Motor neuron (in vitro differentiated cells): ENCODE results near the gene FER1L5. TPM values are rescaled to one million over a fixed set of nuclear protein-coding genes. Genes with fewer than 3 reads are reported as not detected.
"Not testable (repeated sequence)": the region's sequence is repeated elsewhere in the genome, so short reads cannot be mapped to it uniquely, and the experiment has no call there.

Experiments used
- ATAC-seq, 8 experiments: fragments of 200-7000 bp; cut with Tn5 transposase; replicated peaks in 6 of 8; 2 replicates each; pipeline ENCODE4 v1.8.0; 2021; ENCODE audit warnings: mild to moderate bottlenecking in 8 of 8, moderate library complexity in 8 of 8
- H3K27ac ChIP-seq, 2 donors: fragments of 250-450 bp; sonication (Bioruptor Pico); 2 replicates each; pipeline ENCODE4 v1.9.0; 2021; ENCODE audit warnings: antibody characterized with exemption in 2 of 2, mild to moderate bottlenecking in 2 of 2, moderate library complexity in 1 of 2
- H3K4me1 ChIP-seq, 2 donors: fragments of 250-450 bp; sonication (Bioruptor Pico); replicated peaks in 1 of 2; 2 replicates each; pipeline ENCODE4 v1.6.1; 2021; ENCODE audit warnings: antibody characterized with exemption in 2 of 2, mild to moderate bottlenecking in 2 of 2, moderate library complexity in 1 of 2
- H3K4me3 ChIP-seq, 5 donors: fragments of 250-450 bp; sonication (Bioruptor Pico); 2 replicates each; pipeline ENCODE4 v1.9.0; 2021; ENCODE audit warnings: antibody characterized with exemption in 5 of 5, mild to moderate bottlenecking in 5 of 5, moderate library complexity in 4 of 5
- WGBS, 10 experiments: fragments of 450-650 bp; shearing (Covaris generic); methylation state at CpG; one replicate each; pipeline ENCODE4 v1.0.0; 2022; 5-methylcytosine and 5-hydroxymethylcytosine counted together
- in situ Hi-C, 9 experiments: fragments of 400-800 bp; cut with MboI; loops; one replicate each; pipeline ENCODE4 v1.15.0; 2021; ENCODE audit warnings: low sequenced_read_pairs in 9 of 9, low pct_unique_long_range_greater_than_20kb in 2 of 9; ENCODE audit not compliant: unreplicated experiment in 9 of 9
- total RNA-seq, 8 experiments: library from RNA; unstranded; fragments of 300-600 nt; gene quantifications; 2 replicates each; pipeline versions ENCODE4 v1.2.3 to v1.2.4, GENCODE V29; 2022

The FER1L5 gene
- total RNA-seq, 8 experiments from 2014 or later = 0.07 to 0.73 (median 0.31) TPM

GRCh38 chr2:96647681-96648080 is 5.1 kb downstream of the FER1L5 start:
- in situ Hi-C loops = no loop called here
- Histone ChIP-seq H3K27ac (no peak overlapping the region), H3K4me3 (no peak overlapping the region), H3K4me1 (peaks cover 2% of the 10 kb centered on the region in 2 donors)
- ATAC-seq = no peak
- 80 to 100% methylated on average over 1 to 2 of the region's 6 CpGs; no CpG with 5 or more reads in 8 of the 10 experiments for WGBS, 10 experiments

- Histone ChIP-seq H3K27ac (no peak overlapping the region), H3K4me3 (no peak overlapping the region), H3K4me1 (no peaks in the 10 kb centered on the region)
- 20 to 100% (median 93%) methylated on average over 1 to 6 of the region's 7 CpGs; no CpG with 5 or more reads in 4 of the 10 experiments for WGBS, 10 experiments
- ATAC-seq = no peak
- in situ Hi-C loops = no loop called here
These were observed 5.9 kb downstream of the FER1L5 start for GRCh38 chr2:96648306-96648930.

- in situ Hi-C loops = no loop called here
- no peak overlapping the region for H3K27ac ChIP-seq
- no CpG with 5 or more reads among the region's 1 CpG for WGBS, 10 experiments
- H3K4me1 ChIP-seq = no peaks in the 10 kb centered on the region
- no peak for ATAC-seq
- no peak overlapping the region for H3K4me3 ChIP-seq
These were observed 6.8 kb downstream of the FER1L5 start for GRCh38 chr2:96649342-96649741.

GRCh38 chr2:96651793-96652192 is 9.2 kb downstream of the FER1L5 start:
- no peak overlapping the region for H3K27ac ChIP-seq
- ATAC-seq = no peak

GRCh38 chr2:96654791-96655190 is 12.2 kb downstream of the FER1L5 start:
- not testable (repeated sequence) for ATAC-seq

More at GRCh38 chr2:96651793-96652192, 9.2 kb downstream of the FER1L5 start:
- Histone ChIP-seq H3K4me3 (no peak overlapping the region), H3K4me1 (no peaks in the 10 kb centered on the region)
- in situ Hi-C loops = no loop called here
- WGBS, 10 experiments = 76 to 100% (median 91%) methylated on average over 1 to 6 of the region's 8 CpGs; no CpG with 5 or more reads in 5 of the 10 experiments

DNA sequence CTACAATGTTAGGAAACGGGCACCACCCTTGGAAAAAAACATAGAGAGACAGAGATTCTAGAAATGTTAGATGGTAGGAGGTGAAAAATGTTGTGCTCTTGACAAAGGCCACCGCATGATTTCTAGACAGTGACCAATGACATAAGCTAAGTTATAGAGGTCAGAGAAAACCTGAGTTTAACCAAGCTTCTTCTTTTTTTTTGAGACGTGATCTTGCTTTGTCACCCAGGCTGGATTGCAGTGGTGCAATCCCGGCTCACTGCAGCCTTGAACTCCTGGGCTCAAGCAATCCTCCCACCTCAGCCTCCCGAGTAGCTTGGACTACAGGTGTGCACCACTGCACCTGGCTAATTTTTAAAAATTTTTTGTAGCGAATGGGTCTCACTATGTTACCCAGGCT is 13.0 kb downstream of the FER1L5 start:
- 0 to 100% (median 70%) methylated on average over 1 to 4 of the region's 6 CpGs for WGBS, 10 experiments
- Histone ChIP-seq H3K27ac (no peak overlapping the region), H3K4me1 (no peaks in the 10 kb centered on the region), H3K4me3 (no peak overlapping the region)
- ATAC-seq = no peak
- in situ Hi-C loops = no loop called here

More at GRCh38 chr2:96654791-96655190, 12.2 kb downstream of the FER1L5 start:
- H3K27ac ChIP-seq, H3K4me1 ChIP-seq, in situ Hi-C loops, H3K4me3 ChIP-seq: not testable (repeated sequence)
- 42 to 88% (median 79%) methylated on average over 1 to 7 of the region's 7 CpGs; no CpG with 5 or more reads in 2 of the 10 experiments for WGBS, 10 experiments

DNA sequence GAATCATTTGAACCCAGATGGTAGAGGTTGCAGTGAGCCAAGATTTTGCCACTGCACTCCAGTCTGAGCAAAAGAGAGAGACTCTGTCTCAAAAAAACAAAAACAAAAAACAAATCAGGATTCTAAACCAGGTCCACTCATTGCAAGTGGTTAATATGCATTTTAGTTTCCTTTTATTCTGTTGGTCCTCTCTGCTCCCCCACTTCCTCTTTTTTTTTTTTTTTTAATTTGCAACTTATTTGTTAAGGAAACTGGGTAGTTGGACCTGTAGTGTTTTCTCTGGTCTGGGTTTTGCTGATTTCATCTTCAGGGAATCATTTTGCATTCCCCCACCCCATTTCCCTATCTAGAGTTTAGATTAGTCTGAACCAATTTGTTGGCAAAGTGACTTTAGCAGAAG is 14.0 kb downstream of the FER1L5 start:
- Histone ChIP-seq H3K4me3 (no peak overlapping the region), H3K4me1 (no peaks in the 10 kb centered on the region), H3K27ac (no peak overlapping the region)
- in situ Hi-C loops = no loop called here
- no peak for ATAC-seq

GRCh38 chr2:96661324-96661723 is 18.8 kb downstream of the FER1L5 start:
- 61 to 100% (median 90%) methylated on average over 1 to 3 of the region's 6 CpGs; no CpG with 5 or more reads in 3 of the 10 experiments for WGBS, 10 experiments
- no peak for ATAC-seq
- H3K4me3 ChIP-seq = no peak overlapping the region
- no peaks in the 10 kb centered on the region for H3K4me1 ChIP-seq
- no peak overlapping the region for H3K27ac ChIP-seq
- in situ Hi-C loops = no loop called here

DNA sequence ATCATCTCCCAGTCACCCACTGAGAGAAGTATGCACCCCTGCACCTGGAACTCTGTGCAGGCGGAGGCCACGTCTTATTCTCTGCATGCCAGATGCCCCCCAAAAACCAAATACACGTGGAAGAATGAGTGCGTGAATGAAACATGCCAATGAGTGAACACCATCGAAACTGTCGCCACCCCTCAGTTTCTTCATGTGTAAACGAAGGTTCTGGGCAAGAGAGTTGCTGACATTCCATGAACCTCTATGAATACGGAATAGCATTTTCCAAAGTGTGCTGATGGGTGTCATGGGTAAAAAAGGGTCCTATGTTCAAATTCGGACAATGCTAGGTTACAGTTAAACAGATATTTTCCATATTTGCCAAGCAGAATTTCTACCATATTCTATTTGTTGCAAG is 19.8 kb downstream of the FER1L5 start:
- Histone ChIP-seq H3K4me3 (no peak overlapping the region), H3K27ac (no peak overlapping the region), H3K4me1 (no peaks in the 10 kb centered on the region)
- ATAC-seq = no peak
- in situ Hi-C loops = no loop called here
- WGBS, 10 experiments = 60 to 86% (median 81%) methylated on average over 1 to 9 of the region's 9 CpGs; no CpG with 5 or more reads in 1 of the 10 experiments

DNA sequence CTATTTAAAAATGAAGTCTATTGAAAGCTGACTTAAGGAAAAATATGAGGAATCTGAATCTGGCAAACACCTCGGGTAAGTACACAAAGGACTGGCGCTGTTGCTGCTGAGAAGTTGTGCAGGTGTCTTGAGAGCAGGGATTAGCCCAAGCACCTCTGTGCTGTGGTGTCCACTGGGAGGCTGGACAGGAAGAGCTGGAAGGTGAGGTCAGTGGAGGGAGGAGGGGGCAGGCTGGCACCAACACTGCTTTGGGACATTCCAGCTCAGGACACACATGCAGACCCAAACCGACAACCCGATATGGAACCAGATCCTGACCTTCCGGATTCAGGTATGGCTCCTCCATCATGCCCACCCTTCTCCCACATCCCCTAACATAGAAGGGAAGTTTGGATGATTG is 20.6 kb downstream of the FER1L5 start:
- ATAC-seq = no peak
- in situ Hi-C loops = no loop called here
- no peak overlapping the region for H3K27ac ChIP-seq
- no peak overlapping the region for H3K4me3 ChIP-seq
- 79 to 100% (median 99%) methylated on average over 1 to 5 of the region's 5 CpGs; no CpG with 5 or more reads in 2 of the 10 experiments for WGBS, 10 experiments
- no peaks in the 10 kb centered on the region for H3K4me1 ChIP-seq

- Histone ChIP-seq H3K4me1 (no peaks in the 10 kb centered on the region), H3K27ac (no peak overlapping the region), H3K4me3 (no peak overlapping the region)
- in situ Hi-C loops = no loop called here
- ATAC-seq = no peak
- WGBS, 10 experiments = 60 to 100% (median 83%) methylated on average over 1 to 7 of the region's 7 CpGs
These were observed 21.3 kb downstream of the FER1L5 start for GRCh38 chr2:96663829-96664228.

DNA sequence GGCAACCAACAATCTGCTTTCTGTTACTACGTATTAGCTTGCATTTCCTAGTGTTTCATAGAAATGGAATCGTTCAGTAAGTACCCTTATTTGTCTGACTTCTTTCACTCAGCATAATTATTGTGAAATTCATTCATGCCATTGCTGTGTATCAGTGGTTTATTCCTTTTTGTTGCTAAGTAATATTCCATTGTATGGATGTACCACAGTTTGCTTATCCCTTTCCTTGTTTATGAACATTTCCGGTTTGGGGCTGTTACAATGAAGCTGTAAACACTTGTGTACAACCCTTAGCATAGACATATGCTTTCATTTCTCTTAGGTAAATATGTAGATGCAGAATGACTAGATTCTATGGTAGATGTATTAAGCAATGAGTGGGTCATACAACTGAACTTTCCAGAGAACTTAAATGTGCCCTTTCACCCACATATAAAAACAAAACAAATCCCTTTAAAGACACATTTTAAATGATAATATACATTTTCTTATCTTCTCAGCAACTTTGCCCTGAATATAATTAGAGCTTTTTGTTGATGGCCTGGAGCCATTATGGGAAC is 21.9 kb downstream of the FER1L5 start:
- Histone ChIP-seq H3K4me3 (no peak overlapping the region), H3K27ac (no peak overlapping the region), H3K4me1 (no peaks in the 10 kb centered on the region)
- WGBS, 10 experiments = 0 to 92% (median 81%) methylated on average over 1 to 3 of the region's 3 CpGs; no CpG with 5 or more reads in 1 of the 10 experiments
- in situ Hi-C loops = no loop called here
- ATAC-seq = no peak

DNA sequence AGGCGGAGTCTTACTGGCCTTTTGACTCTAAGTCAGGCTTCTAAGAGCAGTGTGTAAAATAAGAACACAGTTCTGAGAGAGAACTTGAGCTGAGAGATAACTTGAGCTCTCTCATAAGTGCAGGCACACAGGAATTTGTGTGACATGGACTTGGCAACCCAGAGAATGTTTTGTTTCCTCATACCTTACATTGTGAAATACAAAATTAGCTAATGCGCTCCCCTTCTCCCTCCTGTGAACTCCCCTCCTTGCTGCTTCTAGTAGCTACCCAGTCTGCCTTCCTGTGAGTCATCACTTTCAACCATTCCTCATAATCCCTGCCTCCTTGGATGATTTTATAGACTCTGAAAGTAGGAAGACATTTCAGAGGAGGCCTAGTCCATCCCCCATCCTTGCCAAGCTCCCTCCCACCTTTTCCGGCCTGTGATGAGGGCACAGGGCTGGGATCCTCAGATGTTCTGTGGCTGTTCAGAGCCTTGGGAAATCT is 22.6 kb downstream of the FER1L5 start:
- Histone ChIP-seq H3K27ac (no peak overlapping the region), H3K4me1 (no peaks in the 10 kb centered on the region), H3K4me3 (no peak overlapping the region)
- ATAC-seq = peak in 7 of 8 experiments; percentile 30 to 97 (median 78)
- WGBS, 10 experiments = 33 to 100% (median 87%) methylated on average over 1 to 3 of the region's 3 CpGs; no CpG with 5 or more reads in 2 of the 10 experiments
- in situ Hi-C loops = no loop called here

GRCh38 chr2:96665717-96666116 is 23.2 kb downstream of the FER1L5 start:
- H3K4me3 ChIP-seq, in situ Hi-C loops, ATAC-seq, H3K4me1 ChIP-seq, H3K27ac ChIP-seq: not testable (repeated sequence)
- 43 to 88% (median 82%) methylated on average over 1 to 3 of the region's 3 CpGs; no CpG with 5 or more reads in 4 of the 10 experiments for WGBS, 10 experiments
